Caco-2 (cell line): Measurements from ENCODE around the gene PARD3. TPM values are rescaled to one million over a fixed set of nuclear protein-coding genes. Genes with fewer than 3 reads are reported as not detected.

Experiments used
- BruUV-seq: library from RNA; stranded (reverse); fragments of 400-500 nt; replicated peaks from 2 replicates; lab custom pipeline; 2021; lab: Mats Ljungman, UMichigan
- CTCF ChIA-PET: fragments of 300-600 bp; sonication (Branson Sonifier 250); formaldehyde crosslinking; loops from one replicate; lab custom pipeline; 2022; ENCODE audit warnings: antibody characterized with exemption; lab: Charles Lee
- POLR2A ChIA-PET: fragments of 300-600 bp; sonication (Branson Sonifier 250); formaldehyde crosslinking; loops from one replicate; lab custom pipeline; 2022; ENCODE audit warnings: antibody characterized with exemption; lab: Charles Lee
- DNase-seq, 2 experiments: peaks; one replicate each; pipeline versions ENCODE4 v3.0.0 to v3.0.0-alpha.2; 2020 to 2022
- H3K27me3 ChIP-seq: replicated peaks from 2 replicates; pipeline ENCODE4 v1.6.0; 2011; ENCODE audit warnings: low read length; ENCODE audit not compliant: control insufficient read depth, insufficient read depth
- H3K36me3 ChIP-seq: 2 replicates; pipeline ENCODE4 v1.5.1; 2011; ENCODE audit warnings: low read length; ENCODE audit not compliant: control insufficient read depth, insufficient read depth
- H3K4me1 ChIP-seq: fragments of 250-450 bp; sonication (Bioruptor Pico); 2 replicates; pipeline ENCODE4 v1.5.1; 2020; ENCODE audit warnings: mild to moderate bottlenecking
- H3K4me3 ChIP-seq: 2 replicates; pipeline ENCODE4 v1.5.1; 2011; ENCODE audit warnings: low read depth, mild to moderate bottlenecking, control low read depth, low read length
- H3K9me3 ChIP-seq: fragments of 250-450 bp; sonication (Bioruptor Pico); 2 replicates; pipeline ENCODE4 v1.5.1; 2020; ENCODE audit warnings: mild to moderate bottlenecking, moderate library complexity
- H3K27ac Mint-ChIP-seq: one replicate; pipeline ENCODE4 v1.8.0; 2022; ENCODE audit warnings: mixed read lengths; ENCODE audit not compliant: unreplicated experiment
- H3K27me3 Mint-ChIP-seq: one replicate; pipeline ENCODE4 v1.8.0; 2022; ENCODE audit warnings: mixed read lengths; ENCODE audit not compliant: insufficient read depth, unreplicated experiment
- H3K36me3 Mint-ChIP-seq: one replicate; pipeline ENCODE4 v1.8.0; 2022; ENCODE audit warnings: mild to moderate bottlenecking, mixed read lengths; ENCODE audit not compliant: insufficient read depth, unreplicated experiment
- H3K4me1 Mint-ChIP-seq: one replicate; pipeline ENCODE4 v1.8.0; 2022; ENCODE audit warnings: low read depth, mixed read lengths; ENCODE audit not compliant: unreplicated experiment
- H3K4me3 Mint-ChIP-seq: one replicate; pipeline ENCODE4 v1.8.0; 2022; ENCODE audit warnings: mild to moderate bottlenecking, moderate library complexity, mixed read lengths; ENCODE audit not compliant: unreplicated experiment
- H3K9me3 Mint-ChIP-seq: one replicate; pipeline ENCODE4 v1.8.0; 2022; ENCODE audit warnings: mixed read lengths; ENCODE audit not compliant: unreplicated experiment
- CTCF ChIP-seq, 2 experiments: fragments of 200-600 bp in 1 of 2; IDR thresholded peaks; 1 replicate in 1 of 2; 2 replicates in 1 of 2; pipeline versions ENCODE4 v1.5.1 to v1.8.0; 2011 to 2022; ENCODE audit warnings: antibody characterized with exemption in 1 of 2, control low read depth in 1 of 2, inconsistent platforms in 1 of 2, low read depth in 1 of 2, low read length in 1 of 2, mild to moderate bottlenecking in 1 of 2, moderate library complexity in 1 of 2; ENCODE audit not compliant: insufficient read depth in 1 of 2, severe bottlenecking in 1 of 2, unreplicated experiment in 1 of 2
- intact Hi-C: fragments of 100-400 bp; cut with micrococcal nuclease; formaldehyde crosslinking; loops from one replicate; pipeline ENCODE4 v1.10.0; 2022; ENCODE audit not compliant: unreplicated experiment
- total RNA-seq: library from RNA; stranded (reverse); gene quantifications from 2 replicates; pipeline ENCODE4 v1.2.3, GENCODE V29; 2022

PARD3 gene
- total RNA-seq, 1 experiment from 2014 or later = 80.7 TPM

GRCh38 chr10:34213805-34214197 lies 601.3 kb downstream of the PARD3 start:
- Histone ChIP-seq H3K4me3 (no peak overlapping the region), H3K4me1 (peaks cover 46% of the 10 kb centered on the region), H3K36me3 (no peaks in the 10 kb centered on the region), H3K27me3 (no peaks in the 10 kb centered on the region), H3K9me3 (peaks cover 10% of the 10 kb centered on the region; the same call in 1 of the 2 replicates)
- Mint-ChIP-seq H3K4me3 (peak overlapping the region; percentile 51), H3K27me3 (no peaks in the 10 kb centered on the region), H3K27ac (peak overlapping the region; percentile 79), H3K9me3 (peaks cover 17% of the 10 kb centered on the region), H3K36me3 (peaks cover 25% of the 10 kb centered on the region), H3K4me1 (peaks cover 53% of the 10 kb centered on the region)
- ChIA-PET CTCF (no interaction called here), POLR2A (no interaction called here)
- TSS peak; percentile 96 for BruUV-seq
- DNase-seq = no peak
- no peak for TF ChIP-seq CTCF (IDR thresholded peaks at IDR 0.05; ENCODE audit: insufficient read depth in 1 of 2, low read depth in 1 of 2, low read length in 1 of 2, severe bottlenecking in 1 of 2, unreplicated experiment in 1 of 2)
- intact Hi-C loops = loop anchor here (1.0 to 10.0 kb wide), 5 partner anchors 18 to 1019 kb away; no protein-coding TSS in a partner anchor

DNA sequence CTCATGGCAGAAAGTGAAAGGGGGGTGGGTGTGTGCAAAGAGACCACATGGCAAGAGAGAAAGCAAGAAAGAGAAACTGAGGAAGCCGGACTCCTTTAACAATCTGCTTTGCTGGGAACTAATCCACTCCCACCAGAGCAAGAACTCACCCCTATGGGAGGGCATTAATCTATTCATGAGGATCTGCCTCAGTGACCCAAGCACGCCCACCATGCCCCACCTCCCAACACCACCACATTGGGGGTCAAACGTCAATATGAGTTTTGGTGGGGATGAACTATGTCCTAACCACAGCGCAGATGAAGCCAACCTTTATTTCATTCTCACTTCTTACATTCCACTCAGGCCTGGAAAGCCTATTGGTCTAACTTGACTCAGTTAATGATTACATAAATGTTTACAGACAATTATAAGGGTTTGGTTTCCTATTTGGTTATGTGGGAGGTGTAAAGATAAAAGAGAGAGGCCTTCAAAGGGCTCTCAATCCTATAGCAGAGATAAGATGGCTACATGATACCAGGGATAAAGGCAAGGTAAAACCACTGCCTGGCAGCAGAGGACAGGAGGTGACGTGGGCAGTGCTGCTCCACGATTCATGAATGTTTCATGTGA lies 601.8 kb downstream of the PARD3 start:
- peaks cover 17% of the 10 kb centered on the region for H3K9me3 Mint-ChIP-seq
- peaks cover 54% of the 10 kb centered on the region for H3K4me1 Mint-ChIP-seq
- no TSS peak for BruUV-seq
- intact Hi-C loops = loop anchor here (1.0 to 10.0 kb wide), 5 partner anchors 18 to 1018 kb away; no protein-coding TSS in a partner anchor
- H3K9me3 ChIP-seq = peaks cover 10% of the 10 kb centered on the region; the same call in 1 of the 2 replicates
- peak in 1 of 2 experiments; percentile 47 for TF ChIP-seq CTCF (IDR thresholded peaks at IDR 0.05; ENCODE audit: insufficient read depth in 1 of 2, low read depth in 1 of 2, low read length in 1 of 2, severe bottlenecking in 1 of 2, unreplicated experiment in 1 of 2)
- peak overlapping the region; percentile 79 for H3K27ac Mint-ChIP-seq
- ChIA-PET CTCF (no interaction called here), POLR2A (no interaction called here)
- H3K36me3 ChIP-seq = no peaks in the 10 kb centered on the region
- peak; percentile 82 to 85 for DNase-seq
- no peaks in the 10 kb centered on the region for H3K27me3 ChIP-seq
- H3K4me3 ChIP-seq = no peak overlapping the region
- peaks cover 47% of the 10 kb centered on the region for H3K4me1 ChIP-seq
- no peaks in the 10 kb centered on the region for H3K27me3 Mint-ChIP-seq
- peak overlapping the region; percentile 51 for H3K4me3 Mint-ChIP-seq
- H3K36me3 Mint-ChIP-seq = peaks cover 25% of the 10 kb centered on the region

DNA sequence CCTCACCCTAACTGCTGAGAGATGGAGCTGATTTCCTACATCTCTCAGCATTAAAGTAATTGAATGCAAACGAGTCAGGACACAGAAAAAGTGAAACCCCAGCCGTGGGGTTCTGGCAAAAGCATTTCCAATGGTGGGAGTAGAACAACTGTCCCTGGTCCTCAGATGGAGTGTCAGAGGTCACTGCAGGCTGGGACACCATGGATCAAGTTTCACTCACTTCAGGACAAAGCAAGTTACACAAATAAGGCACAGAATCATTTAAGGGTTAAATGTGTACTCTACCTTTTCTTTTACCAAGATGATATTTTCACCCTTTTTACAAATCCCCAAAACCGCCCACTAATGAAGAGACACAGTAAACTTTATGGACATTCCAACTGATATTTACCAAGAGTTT lies 607.8 kb downstream of the PARD3 start:
- peak overlapping the region; percentile 19 for H3K27ac Mint-ChIP-seq
- no peak for TF ChIP-seq CTCF (IDR thresholded peaks at IDR 0.05; ENCODE audit: insufficient read depth in 1 of 2, low read depth in 1 of 2, low read length in 1 of 2, severe bottlenecking in 1 of 2, unreplicated experiment in 1 of 2)
- no TSS peak for BruUV-seq
- peaks cover 28% of the 10 kb centered on the region for H3K4me1 ChIP-seq
- peaks cover 13% of the 10 kb centered on the region for H3K9me3 Mint-ChIP-seq
- intact Hi-C loops = loop anchor here (1.0 kb wide), 1 partner anchor 22 kb away; no protein-coding TSS in a partner anchor
- no peaks in the 10 kb centered on the region for H3K36me3 ChIP-seq
- H3K27me3 ChIP-seq = no peaks in the 10 kb centered on the region
- H3K9me3 ChIP-seq = no peaks in the 10 kb centered on the region
- peak overlapping the region; percentile 27 for H3K4me3 Mint-ChIP-seq
- POLR2A ChIA-PET = no interaction called here
- no peak overlapping the region for H3K4me3 ChIP-seq
- no peaks in the 10 kb centered on the region for H3K27me3 Mint-ChIP-seq
- H3K4me1 Mint-ChIP-seq = peaks cover 50% of the 10 kb centered on the region
- H3K36me3 Mint-ChIP-seq = peaks cover 12% of the 10 kb centered on the region
- DNase-seq = peak in 1 of 2 experiments; percentile 36
- CTCF ChIA-PET = no interaction called here
